A172 (cell line): ENCODE data around the gene INPP5D. TPM values are rescaled to one million over a fixed set of nuclear protein-coding genes. Genes with fewer than 3 reads are reported as not detected.
"Not testable (repeated sequence)": the region's sequence is repeated elsewhere in the genome, so short reads cannot be mapped to it uniquely, and the experiment has no call there.

Experiments used
- DNase-seq: peaks from one replicate; pipeline ENCODE4 v3.0.0-alpha.2; 2015; ENCODE audit warnings: low spot score
- total RNA-seq: library from RNA; depleted of rRNA; stranded (reverse); fragments of >200 nt; shearing (Covaris generic); gene quantifications from 2 replicates; pipeline ENCODE4 v1.2.3, GENCODE V29; 2014

Gene INPP5D
- total RNA-seq, 1 experiment from 2014 or later, result 0.84 TPM

- DNase-seq, result no peak
Observed at GRCh38 chr2:233173115-233173514, 113.0 kb downstream of the INPP5D start.

GRCh38 chr2:233174137-233174536 is 114.0 kb downstream of the INPP5D start:
- DNase-seq, result no peak

DNA sequence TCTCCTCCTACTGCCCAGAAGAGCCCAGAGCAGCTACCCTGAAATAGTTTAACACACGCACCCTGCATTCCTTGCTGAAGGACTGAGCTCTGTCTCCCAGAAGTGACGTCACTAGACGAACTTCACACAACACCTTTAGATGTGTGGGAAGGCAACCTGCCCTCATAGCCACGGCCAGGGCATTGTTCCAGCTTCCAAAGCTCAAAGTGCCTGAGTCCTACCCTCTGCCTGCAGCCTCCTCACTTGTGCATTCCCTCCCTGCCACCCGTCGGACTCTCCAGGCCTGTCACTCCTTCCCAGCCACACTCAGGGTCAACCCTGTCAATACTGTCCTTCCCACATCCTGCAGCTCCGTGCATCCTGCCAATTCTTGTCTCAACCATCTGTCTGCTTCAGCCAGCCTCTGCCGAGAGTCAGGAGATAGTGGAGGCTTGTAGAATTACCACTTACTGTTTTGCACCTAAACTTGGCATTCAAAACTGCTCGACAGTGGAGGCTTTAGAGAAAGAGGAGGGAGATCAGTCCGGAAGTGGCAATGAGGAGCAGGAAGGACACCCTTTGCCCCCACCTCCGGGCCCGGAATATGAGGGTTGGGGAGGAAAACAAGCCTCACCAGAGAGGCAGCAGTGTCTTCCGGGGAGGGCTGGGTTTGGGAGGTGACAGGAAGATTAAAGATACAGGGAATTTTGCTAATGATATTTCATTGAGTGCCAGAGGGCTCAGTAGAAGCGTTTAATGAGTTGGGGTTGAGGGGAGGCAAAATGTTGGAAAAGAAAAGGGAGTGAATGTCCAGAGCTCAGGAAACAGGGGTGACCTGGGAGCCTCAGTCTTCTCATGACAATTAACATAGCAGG is 119.1 kb downstream of the INPP5D start:
- DNase-seq, result peak; percentile 6

GRCh38 chr2:233179848-233180366 is 119.8 kb downstream of the INPP5D start:
- no peak for DNase-seq

DNA sequence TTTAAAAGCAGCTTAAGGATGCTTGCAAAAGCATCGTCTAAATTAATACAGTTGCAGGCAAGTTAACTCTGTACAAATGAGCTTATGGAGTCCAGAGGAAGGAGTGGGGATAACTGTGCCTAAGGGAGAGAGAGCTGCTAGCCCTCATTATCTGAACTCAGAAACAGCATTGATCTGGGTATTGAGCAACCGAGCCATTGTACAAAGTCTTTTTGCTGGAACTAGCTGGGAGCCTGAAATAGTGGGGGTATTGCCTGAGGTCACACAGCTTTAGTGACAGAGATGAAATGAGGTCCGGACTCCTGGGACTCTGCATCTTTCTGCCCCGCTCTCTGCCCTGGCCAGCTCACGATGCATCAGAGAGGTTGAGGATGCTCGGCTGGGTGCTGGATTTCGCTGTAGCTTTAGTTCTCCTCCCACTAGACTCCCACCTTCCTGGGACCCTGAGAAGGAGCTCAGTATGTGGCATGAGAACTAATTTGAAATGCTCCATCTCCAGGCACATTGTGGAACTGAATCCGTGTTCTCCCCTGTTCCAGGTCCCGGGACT is 123.8 kb downstream of the INPP5D start:
- no peak for DNase-seq

- no peak for DNase-seq
Observed at GRCh38 chr2:233184669-233185068, 124.5 kb downstream of the INPP5D start.

DNA sequence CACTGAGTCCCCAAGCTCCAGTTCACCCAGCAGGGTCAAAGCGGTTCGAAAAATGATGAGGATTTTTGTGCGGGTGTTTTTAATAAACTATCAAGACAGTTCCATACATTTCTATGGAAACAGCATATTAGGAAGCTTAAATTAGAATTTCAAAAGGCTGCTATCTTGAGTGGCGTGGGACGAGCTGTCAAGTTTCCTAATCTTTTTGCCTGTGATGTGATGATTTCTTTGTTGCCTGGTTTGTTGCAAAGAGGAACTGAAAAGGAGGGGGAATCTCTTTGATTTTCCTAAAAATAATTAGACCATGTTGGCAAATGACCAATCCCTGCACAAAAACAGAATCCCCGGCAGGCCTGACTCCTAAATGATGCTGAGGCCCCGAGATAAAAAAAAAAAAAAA is 125.2 kb downstream of the INPP5D start:
- DNase-seq, result no peak

DNA sequence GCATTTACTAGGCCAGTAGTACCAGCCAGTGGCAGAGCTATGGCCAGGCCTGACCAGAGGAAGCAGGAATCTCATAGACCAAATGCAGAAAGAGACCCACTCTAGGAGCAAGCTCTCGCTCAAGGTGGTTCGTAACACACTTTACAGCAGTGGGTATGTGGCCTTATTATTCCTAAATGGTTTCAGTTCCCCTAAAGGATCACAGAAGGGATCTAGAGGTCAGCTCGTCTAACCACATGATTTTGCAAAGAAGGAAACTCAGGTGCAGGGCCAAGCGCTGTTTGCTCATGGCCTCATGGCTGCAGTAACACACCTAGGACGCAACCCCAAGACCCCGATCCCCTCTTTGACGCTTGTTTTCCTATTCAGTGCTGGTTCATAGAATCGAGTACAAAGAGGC is 125.8 kb downstream of the INPP5D start:
- DNase-seq, result no peak

DNA sequence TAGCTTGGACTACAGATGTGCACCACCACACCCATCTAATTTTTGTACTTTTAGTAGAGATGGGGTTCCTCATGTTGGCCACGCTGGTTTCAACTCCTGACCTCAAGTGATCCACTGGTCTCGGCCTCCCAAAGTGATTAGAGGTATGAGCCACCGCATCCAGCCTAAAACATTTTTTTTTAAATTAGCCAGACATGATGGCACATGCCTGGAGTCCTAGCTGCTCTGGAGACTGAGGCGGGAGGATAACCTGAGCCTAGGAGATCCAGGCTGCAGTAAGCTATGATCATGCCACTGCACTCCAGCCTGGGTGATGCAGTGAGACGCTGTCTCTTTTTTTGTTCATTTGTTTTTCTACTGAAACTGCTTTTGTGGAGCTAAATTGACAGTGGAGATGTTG is 126.7 kb downstream of the INPP5D start:
- DNase-seq, result no peak

DNA sequence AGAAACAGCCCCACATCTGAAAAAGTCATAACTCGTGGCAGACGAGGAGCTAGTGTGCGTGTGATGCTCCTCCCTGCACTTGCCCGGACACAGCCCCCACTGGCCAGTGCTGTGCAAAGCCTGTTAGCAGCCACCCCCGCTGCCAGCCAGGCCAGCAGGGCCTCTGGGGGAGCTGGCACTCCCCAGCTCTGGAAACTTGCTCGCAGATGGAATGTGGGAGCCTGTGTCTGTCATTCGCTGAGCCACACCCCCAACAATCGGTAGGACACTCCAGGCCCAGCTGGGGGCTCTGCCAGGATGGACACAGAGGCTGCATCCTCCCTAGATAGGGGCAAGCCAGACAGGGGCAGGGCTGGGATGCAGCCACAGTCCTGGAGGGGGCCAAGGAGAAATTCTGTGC is 128.9 kb downstream of the INPP5D start:
- no peak for DNase-seq

DNA sequence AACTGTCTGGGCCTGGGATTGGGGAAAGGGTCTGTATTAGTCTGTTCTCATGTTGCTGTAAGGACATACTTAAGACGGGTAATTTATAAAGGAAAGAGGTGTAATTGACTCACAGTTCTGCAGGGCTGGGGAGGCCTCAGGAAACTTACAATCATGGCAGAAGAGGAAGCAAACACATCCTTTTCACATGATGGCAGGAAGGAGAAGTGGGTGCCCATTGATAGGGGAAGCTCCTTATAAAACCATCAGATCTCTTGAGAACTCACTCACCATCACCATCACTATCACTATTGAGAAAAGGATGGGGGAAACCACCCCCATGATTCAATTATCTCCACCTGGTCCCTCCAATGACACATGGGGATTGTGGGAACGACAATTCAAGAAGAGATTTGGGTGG is 130.9 kb downstream of the INPP5D start:
- not testable (repeated sequence) for DNase-seq

DNA sequence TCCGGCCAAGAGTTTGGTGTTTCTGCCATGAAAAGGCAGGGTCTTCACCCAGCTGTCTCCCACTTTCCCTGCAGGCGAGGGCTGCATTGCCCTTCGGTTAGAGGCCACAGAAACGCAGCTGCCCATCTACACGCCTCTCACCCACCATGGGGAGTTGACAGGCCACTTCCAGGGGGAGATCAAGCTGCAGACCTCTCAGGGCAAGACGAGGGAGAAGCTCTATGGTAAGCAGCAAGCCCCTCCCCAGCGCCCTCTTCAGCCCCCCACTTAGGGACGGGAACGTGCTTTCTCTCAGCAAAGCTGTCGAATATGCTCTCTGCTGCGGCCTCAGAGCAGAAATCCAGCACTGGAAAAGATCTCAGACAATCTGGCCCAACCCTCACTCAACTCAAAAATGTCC is 133.6 kb downstream of the INPP5D start:
- no peak for DNase-seq

GRCh38 chr2:233195027-233195426 is 134.9 kb downstream of the INPP5D start:
- no peak for DNase-seq

- no peak for DNase-seq
Observed at GRCh38 chr2:233197022-233197421, 136.9 kb downstream of the INPP5D start.

GRCh38 chr2:233198026-233198425 is 137.9 kb downstream of the INPP5D start:
- no peak for DNase-seq

- DNase-seq, result no peak
Observed at GRCh38 chr2:233199870-233200269, 139.7 kb downstream of the INPP5D start.

DNA sequence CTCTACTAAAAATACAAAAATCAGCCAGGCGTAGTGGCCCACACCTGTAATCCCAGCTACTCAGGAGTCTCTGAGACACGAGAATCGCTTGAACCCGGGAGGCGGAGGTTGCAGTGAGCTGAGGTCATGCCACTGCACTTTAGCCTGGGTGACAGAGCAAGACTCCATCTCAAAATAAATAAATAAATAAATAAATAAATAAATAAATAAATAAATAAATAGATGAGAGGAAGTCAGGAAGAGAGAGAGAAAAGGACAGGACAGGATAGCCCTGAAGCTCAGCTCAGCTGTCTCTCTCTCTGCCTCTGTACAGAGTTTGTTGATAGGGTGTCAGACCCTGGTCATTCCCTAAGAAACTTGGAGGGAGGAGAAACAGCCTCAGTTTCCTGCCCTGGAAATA is 140.6 kb downstream of the INPP5D start:
- DNase-seq, result not testable (repeated sequence)

DNA sequence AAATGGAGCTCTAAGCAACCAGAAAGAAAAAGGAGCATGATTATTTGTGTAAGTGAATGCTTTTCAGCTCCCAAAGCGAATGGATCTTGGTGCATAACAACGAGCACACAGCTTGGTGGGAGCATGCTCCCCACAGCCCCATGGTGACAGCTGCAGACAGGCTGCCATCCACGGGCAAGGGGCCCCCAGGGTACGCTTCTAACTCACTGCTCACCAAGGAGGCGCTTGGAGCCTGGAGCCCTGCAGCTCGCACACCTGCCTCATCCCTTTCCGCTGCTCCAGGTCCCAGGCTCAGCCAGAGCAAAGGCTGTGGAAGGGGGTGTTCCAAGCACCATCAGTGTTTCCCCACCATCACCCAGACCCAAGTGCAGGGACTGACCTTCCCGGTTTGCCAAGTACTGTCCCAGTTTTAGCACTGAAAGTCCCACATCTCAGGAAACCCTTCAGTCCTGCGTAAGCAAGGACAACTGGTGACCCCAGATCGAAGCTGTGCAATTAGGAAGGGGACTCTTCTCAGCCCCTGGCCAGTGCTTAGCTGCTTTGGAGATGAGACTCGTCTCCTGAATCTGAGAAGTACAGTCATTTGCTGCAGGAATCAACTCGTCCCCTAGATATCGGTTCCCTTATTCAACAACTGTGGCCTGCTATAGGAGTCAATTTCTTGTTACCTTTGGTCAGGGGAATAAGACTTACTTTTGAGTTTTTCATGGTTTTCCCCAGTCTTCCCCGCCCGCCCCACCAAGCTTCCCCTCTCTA is 141.3 kb downstream of the INPP5D start:
- DNase-seq, result no peak

DNA sequence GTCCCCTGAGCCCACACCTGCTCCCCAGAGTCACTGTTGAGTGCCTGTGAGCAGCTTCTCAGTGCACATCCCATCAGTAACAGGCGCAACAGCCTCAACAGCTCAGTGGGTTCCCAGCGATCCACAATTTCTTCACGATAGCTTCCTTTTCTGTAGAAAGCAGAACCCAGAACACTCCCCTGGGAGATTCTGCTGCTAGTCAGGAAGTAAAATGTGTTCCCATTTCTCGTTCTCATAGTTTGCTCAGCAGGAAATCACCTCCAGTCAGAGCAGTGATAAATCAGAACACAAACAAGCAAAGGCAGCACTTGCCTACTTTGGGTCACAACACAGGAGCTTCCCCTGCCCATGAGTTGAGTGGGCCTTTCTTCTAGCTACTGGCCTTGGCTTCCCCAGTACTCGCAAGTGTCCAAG is 142.4 kb downstream of the INPP5D start:
- no peak for DNase-seq

DNA sequence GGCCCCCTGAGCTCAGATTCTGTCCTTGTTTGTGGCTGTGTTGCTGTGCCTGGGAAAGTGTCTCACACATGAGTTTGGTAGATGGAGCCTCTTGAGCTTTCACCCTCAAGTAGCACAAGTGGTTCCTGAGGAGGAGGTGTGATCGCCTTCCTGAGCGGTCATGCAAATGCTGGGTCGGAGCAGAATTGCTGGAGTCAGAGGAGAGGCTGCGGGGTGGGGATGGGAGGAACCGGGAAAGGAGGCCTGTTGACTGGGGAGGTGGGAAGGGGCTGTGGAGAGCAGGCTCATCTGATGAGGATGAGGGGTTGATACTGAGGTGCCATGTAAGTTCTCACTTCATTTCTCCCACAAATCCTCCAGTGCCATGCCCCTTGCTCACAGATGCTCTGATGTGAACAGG is 142.9 kb downstream of the INPP5D start:
- no peak for DNase-seq

GRCh38 chr2:233204286-233204936 is 144.3 kb downstream of the INPP5D start:
- no peak for DNase-seq
